Lung (tissue), 12 donors: Measurements from ENCODE around the gene KRT34. TPM values are rescaled to one million over a fixed set of nuclear protein-coding genes. Genes with fewer than 3 reads are reported as not detected.
A peak's percentile ranks its signal among the peaks of the same experiment; 100 is the strongest.

Experiments
- ATAC-seq: fragments of 200-7000 bp; cut with Tn5 transposase; one replicate; pipeline ENCODE4 v1.9.1; 2020; ENCODE audit warnings: moderate number of reproducible peaks; ENCODE audit not compliant: insufficient read depth, low FRiP score
- DNase-seq, 3 donors: peaks; one replicate each; pipeline ENCODE4 v3.0.0-alpha.2; 2013 to 2017
- H3K27ac ChIP-seq, 2 donors: one replicate each; pipeline ENCODE4 v1.5.1; 2013; ENCODE audit warnings: mild to moderate bottlenecking in 2 of 2, moderate library complexity in 2 of 2, control low read depth in 1 of 2, inconsistent platforms in 1 of 2, low read depth in 1 of 2, low read length in 1 of 2
- H3K27me3 ChIP-seq, 3 donors: one replicate each; pipeline ENCODE4 v1.5.1; 2013; ENCODE audit warnings: low read length in 2 of 3; ENCODE audit not compliant: control insufficient read depth in 3 of 3, insufficient read depth in 3 of 3
- H3K36me3 ChIP-seq, 4 donors: one replicate each; pipeline ENCODE4 v1.5.1; 2013; ENCODE audit warnings: low read length in 4 of 4, mild to moderate bottlenecking in 1 of 4, moderate library complexity in 1 of 4; ENCODE audit not compliant: control insufficient read depth in 4 of 4, insufficient read depth in 4 of 4
- H3K4me1 ChIP-seq, 5 donors: one replicate each; pipeline ENCODE4 v1.5.1; 2013; ENCODE audit warnings: low read length in 5 of 5, mild to moderate bottlenecking in 2 of 5, moderate library complexity in 1 of 5; ENCODE audit not compliant: control insufficient read depth in 5 of 5, insufficient read depth in 5 of 5
- H3K4me3 ChIP-seq: one replicate; pipeline ENCODE4 v1.5.1; 2013; ENCODE audit warnings: mild to moderate bottlenecking, control low read depth, moderate library complexity
- H3K9ac ChIP-seq, 2 donors: one replicate each; pipeline ENCODE4 v1.5.1; 2013; ENCODE audit warnings: low read length in 2 of 2, control low read depth in 1 of 2; ENCODE audit not compliant: insufficient read depth in 1 of 2
- H3K9me3 ChIP-seq, 4 donors: one replicate each; pipeline ENCODE4 v1.5.1; 2013; ENCODE audit warnings: low read length in 3 of 4, mild to moderate bottlenecking in 1 of 4, moderate library complexity in 1 of 4; ENCODE audit not compliant: control insufficient read depth in 4 of 4, insufficient read depth in 3 of 4
- WGBS, 2 donors: extraction: QIAGEN DNeasy Blood & Tissue Kit; methylation state at CpG; one replicate each; pipeline ENCODE4 v1.1.7; 2013; 5-methylcytosine and 5-hydroxymethylcytosine counted together
- polyA plus RNA-seq, 2 donors: library from polyadenylated mRNA; stranded (reverse); fragments of 200-250 nt; gene quantifications; one replicate each; pipeline ENCODE4 v1.2.1, GENCODE V29; 2013
- total RNA-seq, 2 donors: library from RNA; depleted of rRNA in 1 of 2; stranded (reverse); fragments of >200 nt in 1 of 2; gene quantifications; one replicate each; pipeline ENCODE4 v1.2.1, GENCODE V29; 2014 to 2021
- TF ChIP-seq, protein P1 (sequence below): IDR thresholded peaks from 2 replicates; pipeline ENCODE4 v1.5.1; 2012; ENCODE audit warnings: mild to moderate bottlenecking; ENCODE audit errors: control extremely low read depth, extremely low read depth
- donor health status: control.
- donor health status: control.
- donor health status: Bipolar disorder and iron deficiency.
- donor health status: healthy.
- donor health status: DM: yes; HTN: yes; CAD: no.

KRT34 gene
- total and polyA plus RNA-seq, 4 donors, result not detected

GRCh38 chr17:41415411-41415810 lies 33.3 kb upstream of the KRT34 start:
- Histone ChIP-seq H3K9ac (no peak overlapping the region), H3K4me1 (peaks cover 0 to 1% (median 0%) of the 10 kb centered on the region in 5 donors), H3K27me3 (no peaks in the 10 kb centered on the region), H3K36me3 (no peaks in the 10 kb centered on the region), H3K4me3 (no peak overlapping the region), H3K27ac (no peak overlapping the region), H3K9me3 (peaks cover 0 to 1% (median 0%) of the 10 kb centered on the region in 4 donors)
- ATAC-seq, result no peak
- 75 to 79% methylated on average over 4 of the region's 4 CpGs for WGBS, 2 donors
- TF ChIP-seq, protein P1, sequence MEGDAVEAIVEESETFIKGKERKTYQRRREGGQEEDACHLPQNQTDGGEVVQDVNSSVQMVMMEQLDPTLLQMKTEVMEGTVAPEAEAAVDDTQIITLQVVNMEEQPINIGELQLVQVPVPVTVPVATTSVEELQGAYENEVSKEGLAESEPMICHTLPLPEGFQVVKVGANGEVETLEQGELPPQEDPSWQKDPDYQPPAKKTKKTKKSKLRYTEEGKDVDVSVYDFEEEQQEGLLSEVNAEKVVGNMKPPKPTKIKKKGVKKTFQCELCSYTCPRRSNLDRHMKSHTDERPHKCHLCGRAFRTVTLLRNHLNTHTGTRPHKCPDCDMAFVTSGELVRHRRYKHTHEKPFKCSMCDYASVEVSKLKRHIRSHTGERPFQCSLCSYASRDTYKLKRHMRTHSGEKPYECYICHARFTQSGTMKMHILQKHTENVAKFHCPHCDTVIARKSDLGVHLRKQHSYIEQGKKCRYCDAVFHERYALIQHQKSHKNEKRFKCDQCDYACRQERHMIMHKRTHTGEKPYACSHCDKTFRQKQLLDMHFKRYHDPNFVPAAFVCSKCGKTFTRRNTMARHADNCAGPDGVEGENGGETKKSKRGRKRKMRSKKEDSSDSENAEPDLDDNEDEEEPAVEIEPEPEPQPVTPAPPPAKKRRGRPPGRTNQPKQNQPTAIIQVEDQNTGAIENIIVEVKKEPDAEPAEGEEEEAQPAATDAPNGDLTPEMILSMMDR, result no peak
- no peak for DNase-seq

DNA sequence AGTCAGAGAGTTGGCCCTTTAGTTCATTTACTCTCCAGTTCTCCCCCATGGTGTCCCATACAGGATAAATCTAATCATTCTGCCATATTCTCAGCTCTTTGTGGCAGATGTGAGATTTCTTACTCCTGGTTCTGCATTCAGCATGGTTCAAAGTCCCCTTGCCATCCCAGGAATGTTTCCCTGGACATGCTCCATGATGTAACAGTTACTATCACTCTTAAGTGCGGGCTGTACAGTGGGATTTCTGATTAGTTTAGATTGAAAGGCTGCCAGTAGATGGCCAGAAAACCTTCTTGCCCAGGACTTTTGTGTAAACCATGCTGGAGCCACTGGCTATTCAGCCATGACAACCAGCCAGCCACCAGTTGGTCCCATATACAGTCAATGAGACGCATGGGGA lies 31.9 kb upstream of the KRT34 start:
- TF ChIP-seq, protein P1, result no peak
- no peak for ATAC-seq
- Histone ChIP-seq H3K27ac (no peak overlapping the region), H3K9ac (no peak overlapping the region), H3K36me3 (no peaks in the 10 kb centered on the region), H3K27me3 (no peaks in the 10 kb centered on the region), H3K4me1 (peaks cover 0 to 1% (median 0%) of the 10 kb centered on the region in 5 donors), H3K4me3 (no peak overlapping the region), H3K9me3 (peaks cover 0 to 1% (median 0%) of the 10 kb centered on the region in 4 donors)
- no peak for DNase-seq
- WGBS, 2 donors, result 87 to 89% methylated on average over 2 of the region's 2 CpGs

DNA sequence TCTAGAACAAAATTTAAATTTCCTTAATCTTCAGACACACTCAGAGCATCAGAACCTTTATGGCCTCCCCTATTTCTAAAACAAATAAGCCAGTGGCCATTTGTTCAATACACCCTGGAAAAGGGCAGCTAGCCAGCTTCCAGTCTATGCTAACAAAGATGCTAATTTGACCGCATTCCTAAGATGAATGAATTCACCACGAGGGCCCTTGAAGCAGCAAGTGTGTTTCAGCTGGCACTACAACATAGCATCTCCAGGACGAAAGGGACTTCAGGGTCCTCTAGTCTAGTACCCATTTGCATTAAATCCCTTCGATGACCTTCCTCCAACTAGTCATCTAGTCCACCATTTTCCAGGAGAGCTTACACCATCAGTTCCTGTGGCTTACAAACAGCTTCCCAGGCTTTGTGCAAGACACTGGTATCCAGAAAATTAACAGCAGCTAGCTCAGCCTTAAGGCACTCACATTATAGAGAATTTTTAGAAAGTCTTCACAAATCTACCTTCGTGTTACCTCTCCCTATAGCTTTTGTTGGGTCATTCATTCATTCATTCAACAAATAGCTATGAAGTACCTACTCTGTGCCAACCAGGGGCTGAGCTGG lies 31.3 kb upstream of the KRT34 start:
- TF ChIP-seq, protein P1, result no peak
- Histone ChIP-seq H3K27ac (no peak overlapping the region), H3K4me1 (peaks cover 0 to 1% (median 0%) of the 10 kb centered on the region in 5 donors), H3K36me3 (no peaks in the 10 kb centered on the region), H3K4me3 (no peak overlapping the region), H3K9ac (no peak overlapping the region), H3K27me3 (no peaks in the 10 kb centered on the region), H3K9me3 (peaks cover 0 to 1% (median 0%) of the 10 kb centered on the region in 4 donors)
- ATAC-seq, result peak; percentile 49
- DNase-seq, result peak; percentile 41 to 66 (median 58)
- 50 to 65% methylated on average over 5 of the region's 5 CpGs for whole genome bisulfite sequencing, 2 donors
